ENCODE measurements around the gene COX4I2.
"Not testable (repeated sequence)": the region's sequence is repeated elsewhere in the genome, so short reads cannot be mapped to it uniquely, and the experiment has no call there.

COX4I2 gene

GRCh38 chr20:31637660-31638059 lies at the start of gene COX4I2:
TSS of gene COX4I2 (plus strand) at chr20:31637912. CDS start at chr20:31639018, 1,106 bp downstream.
- no peak for DNase-seq

- DNase-seq: no peak
Observed at GRCh38 chr20:31590717-31591225, 46.9 kb upstream of the COX4I2 start.

GRCh38 chr20:31593221-31594001 lies 44.3 kb upstream of the COX4I2 start:
- no peak for DNase-seq

GRCh38 chr20:31594002-31594557 lies 43.6 kb upstream of the COX4I2 start:
- no peak for DNase-seq

GRCh38 chr20:31594558-31595379 lies 42.9 kb upstream of the COX4I2 start:
- DNase-seq: no peak

GRCh38 chr20:31595380-31595653 lies 42.4 kb upstream of the COX4I2 start:
- no peak for DNase-seq

GRCh38 chr20:31595654-31596411 lies 41.9 kb upstream of the COX4I2 start:
- DNase-seq: no peak

GRCh38 chr20:31596412-31596715 lies 41.3 kb upstream of the COX4I2 start:
- not testable (repeated sequence) for DNase-seq

- DNase-seq: no peak
Observed at GRCh38 chr20:31596831-31597480, 40.8 kb upstream of the COX4I2 start.

GRCh38 chr20:31597481-31597855 lies 40.2 kb upstream of the COX4I2 start:
- DNase-seq: no peak

- no peak for DNase-seq
Observed at GRCh38 chr20:31602431-31602778, 35.3 kb upstream of the COX4I2 start.

GRCh38 chr20:31602779-31603441 lies 34.8 kb upstream of the COX4I2 start:
- DNase-seq: no peak

GRCh38 chr20:31603822-31604566 lies 33.7 kb upstream of the COX4I2 start:
- DNase-seq: peak; percentile 52

GRCh38 chr20:31604567-31605030 lies 33.1 kb upstream of the COX4I2 start:
- no peak for DNase-seq

GRCh38 chr20:31605031-31605901 lies 32.4 kb upstream of the COX4I2 start, which contains the start of gene ID1:
TSS of gene ID1 (plus strand) at chr20:31605289. CDS start at chr20:31605388, 99 bp downstream.
- peak; percentile 84 for DNase-seq

- peak; percentile 8 for DNase-seq
Observed at GRCh38 chr20:31605902-31606803, 31.6 kb upstream of the COX4I2 start.

GRCh38 chr20:31606804-31607639 lies 30.7 kb upstream of the COX4I2 start:
- DNase-seq: no peak

GRCh38 chr20:31607640-31608250 lies 30.0 kb upstream of the COX4I2 start:
- DNase-seq: no peak
